ENCODE data around the gene TWSG1.

- TF ChIP-seq POLR2A (IDR thresholded peaks at IDR 0.05; ENCODE audit: low read depth, low read length) (no peak), POLR2AphosphoS5 (IDR thresholded peaks at IDR 0.05; ENCODE audit: low read depth, low read length) (no peak)
Measured at GRCh38 chr18:9435041-9435440, 100.5 kb downstream of the TWSG1 start.
